Upper lobe of left lung (tissue), 4 donors: ENCODE measurements around the gene SETBP1.

Source experiments
- EP300 ChIP-seq, 4 donors: sonication (generic); formaldehyde crosslinking; IDR thresholded peaks; one replicate each; pipeline ENCODE4 v1.5.1; 2017; ENCODE audit warnings: antibody characterized with exemption in 4 of 4, control low read depth in 2 of 4
- POLR2A ChIP-seq, 4 donors: fragments of 450-650 bp; IDR thresholded peaks; one replicate each; pipeline ENCODE4 v1.5.1; 2016 to 2017; ENCODE audit warnings: antibody characterized with exemption in 4 of 4, mild to moderate bottlenecking in 2 of 4
- TF ChIP-seq, protein P1 (sequence below), 6 experiments: fragments of 450-650 bp in 4 of 6; fragments of 200-600 bp in 2 of 6; sonication (generic) in 2 of 6; IDR thresholded peaks; one replicate each; pipeline ENCODE4 v1.5.1; 2016 to 2019; ENCODE audit warnings: antibody characterized with exemption in 6 of 6

DNA sequence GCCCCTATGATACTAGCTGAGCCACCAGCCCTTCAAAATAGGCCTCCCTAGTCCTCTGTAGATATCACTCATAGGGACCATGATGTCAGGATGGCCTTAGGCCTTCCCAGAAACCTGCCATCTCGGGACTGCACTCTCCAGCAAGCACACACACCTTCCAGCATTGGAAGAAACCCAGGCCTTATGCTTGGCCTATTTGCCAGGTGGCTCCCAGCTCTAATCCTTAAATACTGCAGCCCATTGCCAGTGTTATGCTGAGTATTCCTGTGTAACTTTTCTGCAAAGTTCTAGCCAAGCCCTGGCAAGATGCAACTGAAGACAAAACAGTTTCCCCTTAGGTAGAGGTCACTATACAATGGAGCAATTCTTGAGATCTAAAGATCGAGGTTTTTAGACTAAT is 316.5 kb downstream of the SETBP1 start:
- TF ChIP-seq, protein P1, sequence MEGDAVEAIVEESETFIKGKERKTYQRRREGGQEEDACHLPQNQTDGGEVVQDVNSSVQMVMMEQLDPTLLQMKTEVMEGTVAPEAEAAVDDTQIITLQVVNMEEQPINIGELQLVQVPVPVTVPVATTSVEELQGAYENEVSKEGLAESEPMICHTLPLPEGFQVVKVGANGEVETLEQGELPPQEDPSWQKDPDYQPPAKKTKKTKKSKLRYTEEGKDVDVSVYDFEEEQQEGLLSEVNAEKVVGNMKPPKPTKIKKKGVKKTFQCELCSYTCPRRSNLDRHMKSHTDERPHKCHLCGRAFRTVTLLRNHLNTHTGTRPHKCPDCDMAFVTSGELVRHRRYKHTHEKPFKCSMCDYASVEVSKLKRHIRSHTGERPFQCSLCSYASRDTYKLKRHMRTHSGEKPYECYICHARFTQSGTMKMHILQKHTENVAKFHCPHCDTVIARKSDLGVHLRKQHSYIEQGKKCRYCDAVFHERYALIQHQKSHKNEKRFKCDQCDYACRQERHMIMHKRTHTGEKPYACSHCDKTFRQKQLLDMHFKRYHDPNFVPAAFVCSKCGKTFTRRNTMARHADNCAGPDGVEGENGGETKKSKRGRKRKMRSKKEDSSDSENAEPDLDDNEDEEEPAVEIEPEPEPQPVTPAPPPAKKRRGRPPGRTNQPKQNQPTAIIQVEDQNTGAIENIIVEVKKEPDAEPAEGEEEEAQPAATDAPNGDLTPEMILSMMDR (IDR thresholded peaks at IDR 0.05): no peak
- TF ChIP-seq POLR2A (IDR thresholded peaks at IDR 0.05): no peak
- no peak for TF ChIP-seq EP300 (IDR thresholded peaks at IDR 0.05)
